ENCODE data around the gene CEP72.

DNA sequence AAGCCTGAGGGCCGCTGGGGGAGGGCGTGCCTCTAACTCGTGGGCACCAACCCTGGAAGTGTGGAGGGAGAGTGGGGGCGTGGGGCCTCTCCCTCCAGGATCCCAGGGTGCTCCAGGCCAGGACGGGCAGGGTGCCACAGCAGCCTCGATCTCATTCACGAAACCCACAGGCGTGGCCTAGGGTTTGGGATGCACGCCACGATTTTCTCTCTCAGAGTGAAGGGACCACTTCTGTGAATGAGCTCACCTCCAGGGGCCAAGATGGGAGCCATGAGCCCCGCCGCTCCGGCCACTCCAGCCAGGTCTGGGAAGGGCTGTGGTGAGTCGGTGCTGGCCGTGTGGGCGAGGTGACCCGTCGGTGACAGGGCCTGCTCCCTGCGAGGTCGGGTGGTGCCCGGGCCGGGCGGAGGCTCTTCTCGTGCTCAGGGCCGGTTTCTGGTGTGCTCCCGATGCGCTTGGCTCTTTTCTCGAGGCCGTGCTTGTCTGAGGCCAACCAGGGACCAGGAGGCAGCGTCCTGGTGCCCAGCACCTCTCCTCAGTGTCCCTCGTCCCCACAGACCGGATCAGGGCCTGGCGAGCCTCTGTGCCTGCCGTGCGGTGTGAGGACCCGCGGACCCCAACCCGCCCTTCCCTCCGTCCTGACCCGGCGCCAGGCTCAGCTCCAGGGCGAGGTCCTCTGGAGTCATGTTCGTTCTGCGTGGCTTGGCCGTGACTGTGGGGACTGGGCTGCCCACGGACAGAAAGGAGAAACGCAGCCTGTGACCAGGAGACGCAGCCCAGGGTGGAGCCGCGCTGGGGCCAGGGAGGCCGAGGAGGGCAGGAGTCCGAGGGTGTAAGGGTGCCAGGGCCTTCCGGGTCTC lies 50.0 kb downstream of the CEP72 start:
- TF ChIP-seq TEAD4 (IDR thresholded peaks at IDR 0.05) (no peak), YY1 (IDR thresholded peaks at IDR 0.05; ENCODE audit: low read depth) (no peak)

All from Ishikawa (cell line).